GM12891 (cell line): ENCODE results near the gene RXFP3.

Experiments
- POLR2A ChIP-seq: IDR thresholded peaks from 2 replicates; pipeline ENCODE4 v1.6.1; 2011; ENCODE audit warnings: low read depth, low read length, control low read depth
- POLR2AphosphoS5 ChIP-seq: IDR thresholded peaks from 2 replicates; pipeline ENCODE4 v1.6.1; 2011; ENCODE audit warnings: low read depth, low read length, control low read depth
- TAF1 ChIP-seq: IDR thresholded peaks from 2 replicates; pipeline ENCODE4 v1.6.1; 2011; ENCODE audit warnings: low read depth, low read length, control low read depth

DNA sequence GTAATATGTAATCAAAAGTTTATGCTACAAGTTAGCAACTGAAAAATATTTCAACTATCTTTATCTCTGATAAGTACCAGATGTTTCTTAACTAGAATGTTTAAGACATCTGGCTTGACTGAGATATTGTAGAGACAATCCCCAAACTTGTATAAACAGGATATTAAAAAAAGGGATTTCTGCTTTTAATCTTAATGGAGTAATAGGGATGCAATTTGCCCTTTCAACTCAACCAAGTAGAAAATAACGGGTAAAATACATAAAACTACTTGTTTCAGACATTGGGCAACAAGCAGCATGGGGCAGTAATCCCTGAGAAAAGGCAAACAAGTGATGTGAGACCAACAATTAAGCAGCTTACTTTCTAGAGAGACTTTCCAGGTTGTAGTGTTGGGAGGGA is 35.0 kb upstream of the RXFP3 start:
- TF ChIP-seq POLR2A (no peak), POLR2AphosphoS5 (no peak), TAF1 (no peak)
